GM19455 (cell line): ENCODE results near the gene PLSCR2.
"Not testable (repeated sequence)": the region's sequence is repeated elsewhere in the genome, so short reads cannot be mapped to it uniquely, and the experiment has no call there.

ENCODE experiments used
- ATAC-seq: cut with Tn5 transposase; IDR thresholded peaks from one replicate; pipeline ENCODE4 v1.9.1; 2021; ENCODE audit not compliant: unreplicated experiment

The PLSCR2 gene

DNA sequence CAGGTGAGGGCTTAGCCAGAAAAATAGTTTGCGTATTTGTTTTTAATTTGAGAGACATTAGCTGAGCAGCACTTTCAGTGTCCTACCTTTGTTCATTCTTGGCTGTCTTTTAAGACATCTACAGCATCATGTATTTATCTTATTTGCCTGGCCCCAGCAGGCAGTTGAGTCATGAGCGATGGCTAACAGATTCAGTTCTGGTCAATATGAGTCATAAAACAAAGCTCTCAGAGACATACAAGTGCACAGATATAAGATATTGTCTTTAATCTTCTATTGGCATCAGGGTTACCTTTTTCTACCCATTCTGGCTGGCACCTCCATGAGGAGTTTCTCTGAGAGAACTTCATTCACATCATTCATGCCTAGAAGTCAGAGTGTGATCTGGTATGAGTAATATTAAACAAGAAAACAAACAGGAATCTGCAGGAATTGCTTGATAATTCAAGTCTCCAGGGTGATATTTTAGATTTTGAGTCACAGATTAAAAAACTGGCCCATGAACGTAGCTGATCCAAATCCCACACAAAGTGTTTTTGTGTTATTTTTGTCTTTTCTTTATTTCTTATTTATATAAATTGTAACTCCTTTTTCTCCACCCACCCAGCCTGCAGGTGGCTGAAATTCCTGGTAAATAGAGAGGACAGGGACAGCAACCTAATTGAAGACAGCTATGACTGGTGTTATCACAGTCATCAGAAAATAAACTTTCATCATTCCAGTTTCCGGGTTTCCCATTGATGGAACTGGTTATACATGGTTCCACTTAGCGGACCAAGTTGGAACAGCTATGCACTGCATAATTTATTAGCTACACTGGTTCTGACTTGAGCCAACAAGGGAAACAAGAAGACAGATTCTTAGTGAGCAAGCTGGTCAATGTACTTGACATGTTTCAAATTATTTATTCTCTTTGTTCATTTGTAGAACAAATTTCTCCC, 47.3 kb downstream of the PLSCR2 start:
- no peak for ATAC-seq

DNA sequence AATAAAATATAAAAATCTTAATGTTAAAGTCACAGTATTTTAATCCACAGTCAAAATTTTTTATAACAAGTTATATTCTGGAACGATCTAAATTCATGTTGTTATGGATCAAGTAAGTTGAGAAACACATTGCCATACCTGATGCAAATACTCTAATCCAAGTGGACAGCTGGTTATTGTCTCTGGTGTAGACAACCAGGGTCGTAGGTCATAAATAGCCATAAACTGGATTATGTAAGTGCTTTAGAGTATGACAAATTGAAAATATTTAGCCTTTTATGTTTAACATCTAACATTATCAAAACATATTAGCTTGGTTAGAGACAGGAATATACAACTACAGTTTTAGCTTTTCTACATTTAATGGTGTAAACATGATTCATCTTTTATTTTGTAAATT, 53.0 kb downstream of the PLSCR2 start:
- no peak for ATAC-seq

DNA sequence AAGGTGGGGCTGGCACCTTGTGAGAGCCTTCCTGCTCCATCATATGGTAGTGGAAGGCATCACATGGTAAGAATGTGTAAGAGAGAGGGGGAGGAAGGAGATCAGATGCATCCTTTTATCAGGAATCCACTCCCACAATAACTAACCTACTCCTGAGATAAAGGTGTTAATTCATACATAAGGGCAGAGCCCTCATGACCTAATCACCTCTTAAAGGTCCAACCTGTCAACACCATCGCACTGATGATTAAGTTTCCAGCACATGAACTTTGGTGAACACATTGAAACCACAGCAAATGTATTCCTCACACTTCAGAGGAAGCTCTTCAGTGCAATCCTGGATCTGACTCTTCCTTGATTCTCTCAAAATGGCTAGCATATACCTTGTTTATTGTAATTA, 55.4 kb downstream of the PLSCR2 start:
- no peak for ATAC-seq

DNA sequence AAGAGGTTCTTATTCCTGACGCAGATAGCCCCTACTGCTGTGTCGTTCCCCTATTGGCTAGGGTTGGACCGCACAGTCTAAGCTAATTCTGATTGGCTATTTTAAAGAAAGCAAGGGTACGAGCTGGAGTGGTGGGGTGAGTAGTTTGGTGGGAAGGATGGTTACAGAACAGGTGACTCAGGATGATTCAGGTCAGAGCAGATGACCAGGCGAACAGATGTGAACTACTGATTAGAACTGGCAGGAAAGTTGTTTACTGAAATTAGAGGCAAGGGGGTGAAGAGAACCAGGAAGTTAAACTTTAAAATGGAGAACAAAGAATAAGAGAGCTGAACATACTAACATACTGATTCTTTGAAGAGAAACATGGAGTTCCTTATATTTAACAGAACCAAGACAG, 56.6 kb downstream of the PLSCR2 start:
- not testable (repeated sequence) for ATAC-seq

DNA sequence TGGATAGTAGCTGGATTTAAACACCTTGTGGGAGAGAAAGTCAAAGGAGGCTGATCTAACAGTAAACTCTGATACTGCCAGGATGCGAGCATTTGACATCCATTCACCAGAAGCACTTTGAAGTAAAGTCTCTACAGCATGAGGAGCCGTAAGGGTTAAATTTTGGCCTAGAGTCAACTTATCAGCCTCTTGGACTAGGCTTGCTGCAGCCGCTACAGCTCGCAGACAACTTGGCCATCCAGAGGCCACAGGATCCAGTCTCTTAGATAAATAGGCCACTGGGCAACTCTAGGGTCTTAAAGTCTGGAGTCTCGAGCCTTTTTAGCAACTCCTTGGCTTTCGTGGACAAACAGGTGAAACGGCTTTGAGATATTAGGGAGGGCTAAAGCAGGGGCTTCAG, 61.4 kb downstream of the PLSCR2 start:
- no peak for ATAC-seq

DNA sequence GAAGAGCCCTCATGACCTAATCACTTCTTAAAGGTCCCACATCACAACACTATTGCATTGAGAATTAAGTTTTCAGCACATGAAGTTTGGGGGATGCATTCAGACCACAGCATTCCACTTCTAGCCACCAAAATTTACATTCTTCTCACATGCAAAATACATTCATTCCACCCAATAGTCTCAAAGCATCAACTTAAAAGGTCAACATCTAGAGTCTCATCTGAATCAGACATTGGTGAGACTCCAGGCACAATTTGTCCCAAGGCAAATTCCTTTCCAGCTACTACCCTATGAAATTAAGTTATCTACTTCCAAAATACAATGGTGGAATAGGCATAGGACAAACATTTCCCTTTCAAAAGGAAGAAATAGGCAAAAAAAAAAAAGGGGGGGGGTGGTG, 64.9 kb downstream of the PLSCR2 start:
- no peak for ATAC-seq

DNA sequence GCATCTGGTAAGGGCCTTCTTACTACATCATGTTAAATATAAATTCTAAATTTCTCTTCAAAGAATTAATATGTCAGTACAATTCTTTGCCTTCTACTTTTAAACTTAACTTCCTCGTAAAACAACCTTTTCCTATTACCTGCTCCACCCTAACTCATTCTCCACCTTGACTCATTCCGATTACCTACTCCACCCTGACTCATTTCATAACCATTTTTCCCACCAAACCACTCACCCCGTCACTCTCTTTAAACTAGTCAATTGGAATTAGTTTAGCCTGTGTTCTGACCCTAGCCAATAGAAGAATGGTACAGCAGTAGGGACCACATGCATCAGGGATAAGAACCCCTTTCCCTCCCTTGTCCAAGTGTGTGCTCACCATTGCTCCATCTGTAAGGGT, 65.6 kb downstream of the PLSCR2 start:
- ATAC-seq: no peak

DNA sequence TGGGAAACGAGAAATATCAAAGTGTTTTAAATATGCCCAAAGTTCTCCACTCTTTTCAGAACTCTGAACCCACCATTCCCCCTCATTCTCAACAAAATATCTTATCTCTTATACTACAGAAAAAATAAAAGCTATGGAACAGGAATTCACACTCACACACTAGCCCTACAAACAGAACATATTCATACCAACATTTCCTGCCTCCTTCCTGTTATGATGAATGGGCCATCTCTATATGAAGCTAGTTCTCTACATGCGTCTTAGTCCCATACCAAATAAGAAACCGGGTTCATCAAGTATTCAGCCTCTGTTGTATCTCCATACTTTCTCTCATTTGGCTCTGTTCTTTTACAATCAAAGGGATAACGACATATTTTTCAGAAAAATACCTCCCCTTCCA, 72.6 kb downstream of the PLSCR2 start:
- ATAC-seq: no peak

DNA sequence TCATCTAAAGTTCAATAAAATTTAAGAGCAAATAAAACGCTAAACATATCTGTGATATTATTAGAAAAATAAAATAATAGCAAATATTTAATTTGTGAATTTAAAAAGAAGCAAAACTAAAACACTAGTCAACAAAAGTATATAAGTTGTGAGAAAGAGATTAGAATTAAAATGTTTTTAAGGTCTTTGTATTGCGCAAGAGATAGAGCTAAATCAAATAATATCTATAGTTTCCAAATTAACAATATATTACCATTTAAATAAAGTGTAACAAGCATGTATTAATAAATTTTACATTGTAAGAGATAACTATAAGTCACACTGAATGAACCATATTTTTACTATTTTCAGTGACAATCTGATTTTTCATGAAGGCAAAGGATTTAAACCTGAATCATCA, 74.2 kb downstream of the PLSCR2 start:
- no peak for ATAC-seq

DNA sequence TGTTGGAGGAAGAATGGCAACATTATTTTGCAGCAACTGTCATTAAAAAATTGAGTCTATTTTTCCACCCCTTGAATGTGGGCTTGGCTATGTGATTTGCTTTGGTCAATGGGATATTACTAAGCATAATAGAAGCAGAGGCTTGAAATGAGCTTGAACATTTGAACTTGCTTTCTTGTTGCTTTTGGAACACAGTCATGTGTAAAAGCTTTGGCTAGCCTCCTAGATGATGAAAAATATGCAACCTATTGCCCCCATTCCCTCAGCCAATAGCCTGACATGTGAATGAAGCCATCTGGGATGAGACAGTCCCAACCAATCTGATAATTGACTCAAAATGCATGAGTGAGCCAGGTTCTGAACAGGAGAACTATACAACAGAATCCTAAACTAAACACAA, 78.4 kb downstream of the PLSCR2 start:
- ATAC-seq: no peak

DNA sequence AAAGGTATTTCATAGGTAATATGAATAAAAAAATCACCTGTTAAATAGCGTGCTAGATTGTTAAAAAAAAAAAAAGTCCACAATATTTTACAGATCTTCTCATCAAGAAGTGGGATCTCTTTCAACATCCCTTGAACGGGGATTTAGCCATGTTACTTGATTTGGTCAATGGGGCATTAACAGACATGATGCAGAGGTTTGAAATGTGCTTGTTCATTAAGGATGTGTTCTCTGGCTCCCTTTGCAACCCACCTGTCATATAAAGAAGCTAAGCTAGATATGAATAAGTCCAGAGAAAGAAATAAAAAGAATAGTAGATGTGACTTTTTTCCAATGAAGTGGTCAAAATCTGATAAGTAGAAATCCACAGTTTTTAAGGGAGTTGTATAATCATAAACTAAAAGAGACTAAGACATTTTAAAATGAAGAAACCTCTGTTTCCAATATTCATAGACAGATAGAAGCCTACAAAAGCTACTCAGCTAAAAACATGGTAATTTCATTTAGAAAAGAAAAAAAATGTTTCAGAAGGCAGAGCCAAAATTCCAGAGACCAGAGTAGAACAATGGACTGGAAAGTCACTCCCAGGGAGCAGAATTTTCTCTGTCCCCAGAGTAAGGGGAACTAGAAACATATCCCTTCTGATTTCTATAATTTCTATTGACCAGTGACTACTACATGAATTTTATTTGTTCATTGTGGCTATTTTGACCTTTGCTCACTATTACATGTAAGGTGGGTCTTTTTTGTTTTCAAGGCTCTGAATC, 79.2 kb downstream of the PLSCR2 start:
- no peak for ATAC-seq

DNA sequence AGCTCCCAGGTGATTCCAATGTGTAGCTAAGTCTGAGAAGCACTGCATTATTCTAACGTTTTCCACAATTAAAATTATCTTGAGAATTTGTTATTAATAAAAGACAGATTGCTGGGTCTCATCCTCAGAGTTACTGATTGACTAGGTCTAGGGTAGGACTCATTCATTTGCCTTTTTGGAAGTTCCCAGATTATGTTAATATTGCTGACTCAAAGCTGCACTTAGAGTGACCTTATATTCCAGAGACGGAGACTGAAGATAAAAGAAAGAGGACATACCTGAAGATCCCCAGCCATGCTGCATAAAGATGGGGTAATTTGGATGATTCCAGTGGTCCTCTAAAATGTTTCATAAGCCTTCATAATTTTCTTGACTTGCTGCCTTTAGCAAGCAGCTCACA, 81.8 kb downstream of the PLSCR2 start:
- ATAC-seq: no peak

DNA sequence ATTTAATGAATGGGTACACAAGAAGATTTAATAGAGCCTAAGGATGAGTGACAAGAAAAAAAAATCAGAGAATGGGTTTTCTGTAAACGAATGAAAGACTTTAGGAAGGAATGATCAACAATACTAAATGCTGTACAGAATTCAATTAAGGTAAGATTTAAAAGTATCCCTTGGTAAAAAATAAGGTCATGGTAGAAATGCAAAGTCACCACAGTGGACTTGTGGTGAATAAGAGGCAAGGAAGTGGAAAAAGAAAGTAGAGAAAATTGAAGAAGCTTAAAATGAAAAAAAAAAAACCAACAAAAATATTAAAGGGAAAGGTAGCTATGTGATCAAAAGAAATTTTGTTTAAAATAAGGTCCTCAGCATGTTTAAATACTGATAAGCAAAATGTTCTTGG, 82.4 kb downstream of the PLSCR2 start:
- ATAC-seq: no peak

DNA sequence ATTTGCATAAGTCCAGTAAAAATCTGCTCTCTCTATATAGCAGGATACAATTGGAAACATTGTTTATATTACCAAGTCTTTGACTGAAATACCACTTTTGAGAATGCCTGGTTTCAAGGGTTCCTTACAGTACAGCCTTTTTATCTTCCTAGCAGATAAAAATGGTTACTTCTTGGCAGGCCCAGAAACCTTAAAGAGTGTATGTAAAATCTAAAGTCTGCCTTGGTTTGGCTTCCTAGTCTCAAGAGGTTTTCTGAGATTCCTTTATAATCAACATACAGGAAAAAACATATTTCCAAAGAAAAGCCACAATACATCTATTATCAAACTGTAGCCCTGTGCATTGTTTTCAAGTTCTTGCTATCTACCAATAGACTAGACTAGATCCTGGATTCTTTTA, 84.6 kb downstream of the PLSCR2 start:
- ATAC-seq: no peak
